CD4-positive, alpha-beta T cell (primary cell): ENCODE results near the gene IDH3B. TPM values are rescaled to one million over a fixed set of nuclear protein-coding genes. Genes with fewer than 3 reads are reported as not detected.

Source experiments
- ATAC-seq: fragments of 200-7000 bp; cut with Tn5 transposase; one replicate; pipeline ENCODE4 v1.10.0; 2022; ENCODE audit warnings: mild to moderate bottlenecking; ENCODE audit not compliant: poor library complexity
- CTCF ChIA-PET: fragments of 350-600 bp; sonication (Branson Sonifier 250); formaldehyde crosslinking; loops from one replicate; lab custom pipeline; 2021; ENCODE audit warnings: antibody characterized with exemption, inconsistent platforms; lab: Charles Lee
- POLR2A ChIA-PET: fragments of 350-600 bp; sonication (Branson Sonifier 250); formaldehyde crosslinking; loops from one replicate; lab custom pipeline; 2021; ENCODE audit warnings: antibody characterized with exemption, inconsistent platforms; lab: Charles Lee
- DNase-seq, 14 experiments: peaks; one replicate each; pipeline ENCODE4 v3.0.0-alpha.2; 2013 to 2020; ENCODE audit warnings: mixed read lengths in 2 of 14
- H3K27ac ChIP-seq, 2 donors: one replicate each; pipeline versions ENCODE4 v1.5.1 to v1.7.0; 2013; ENCODE audit warnings: low read length in 2 of 2, low read depth in 1 of 2, mild to moderate bottlenecking in 1 of 2
- H3K27me3 ChIP-seq, 2 experiments: 1 replicate in 1 of 2; 2 replicates in 1 of 2; pipeline versions ENCODE4 v1.6.1 to v1.7.0; 2013; ENCODE audit warnings: low read length in 2 of 2, control low read depth in 1 of 2, mild to moderate bottlenecking in 1 of 2, moderate library complexity in 1 of 2; ENCODE audit not compliant: insufficient read depth in 2 of 2, control insufficient read depth in 1 of 2
- H3K36me3 ChIP-seq: one replicate; pipeline ENCODE4 v1.6.1; 2013; ENCODE audit warnings: low read length, control low read depth; ENCODE audit not compliant: insufficient read depth
- H3K4me1 ChIP-seq: one replicate; pipeline ENCODE4 v1.6.1; 2013; ENCODE audit warnings: low read length, control low read depth; ENCODE audit not compliant: insufficient read depth
- H3K4me3 ChIP-seq: one replicate; pipeline ENCODE4 v1.5.1; 2013; ENCODE audit warnings: mild to moderate bottlenecking, low read length, moderate library complexity
- H3K9me3 ChIP-seq, 2 experiments: 1 replicate in 1 of 2; 2 replicates in 1 of 2; pipeline versions ENCODE4 v1.6.1 to v1.7.0; 2013; ENCODE audit warnings: low read length in 2 of 2, mild to moderate bottlenecking in 2 of 2, control low read depth in 1 of 2, moderate library complexity in 1 of 2; ENCODE audit not compliant: control insufficient read depth in 1 of 2, insufficient read depth in 1 of 2
- H3K27ac Mint-ChIP-seq: one replicate; pipeline ENCODE4 v1.8.0; 2020; ENCODE audit warnings: mixed read lengths
- H3K27me3 Mint-ChIP-seq: one replicate; pipeline ENCODE4 v1.8.0; 2021; ENCODE audit warnings: mixed read lengths
- H3K36me3 Mint-ChIP-seq: one replicate; pipeline ENCODE4 v1.8.0; 2021; ENCODE audit warnings: low read depth, mixed read lengths
- H3K4me1 Mint-ChIP-seq: one replicate; pipeline ENCODE4 v1.8.0; 2021; ENCODE audit warnings: low read depth, mixed read lengths
- H3K4me3 Mint-ChIP-seq: one replicate; pipeline ENCODE4 v1.8.0; 2020; ENCODE audit warnings: mild to moderate bottlenecking, mixed read lengths
- H3K9me3 Mint-ChIP-seq: one replicate; pipeline ENCODE4 v1.8.0; 2020; ENCODE audit warnings: mixed read lengths
- CTCF ChIP-seq: fragments of 200-600 bp; IDR thresholded peaks from one replicate; pipeline ENCODE4 v1.8.0; 2022; ENCODE audit warnings: antibody characterized with exemption, mild to moderate bottlenecking
- intact Hi-C, 2 experiments: fragments of 100-400 bp; cut with DNase I in 1 of 2; cut with micrococcal nuclease in 1 of 2; formaldehyde crosslinking; loops; one replicate each; pipeline versions ENCODE4 v1.15.1 to v1.9.0; 2023 to 2025; cut with DNase I, micrococcal nuclease
- total RNA-seq, 174 experiments: library from RNA in 2 of 174; stranded (reverse) in 2 of 174; gene quantifications; one replicate each; pipeline ENCODE4 v1.2.3 and lab custom pipeline; 2021 to 2026

The IDH3B gene
- total RNA-seq, 2 experiments from 2014 or later, result 171 to 181 TPM

GRCh38 chr20:2708665-2709064 lies 44.6 kb upstream of the IDH3B start:
- Mint-ChIP-seq H3K36me3 (no peaks in the 10 kb centered on the region), H3K9me3 (no peaks in the 10 kb centered on the region), H3K27me3 (peaks cover 11% of the 10 kb centered on the region), H3K4me1 (no peaks in the 10 kb centered on the region), H3K4me3 (no peak overlapping the region), H3K27ac (no peak overlapping the region)
- H3K27me3 ChIP-seq, result peaks cover 3 to 9% of the 10 kb centered on the region in 2 experiments
- ATAC-seq (no peak), DNase-seq (no peak)
- no peak overlapping the region for H3K27ac ChIP-seq
- CTCF ChIA-PET, result no interaction called here
- H3K9me3 ChIP-seq, result no peaks in the 10 kb centered on the region
- POLR2A ChIA-PET, result interaction anchor here (1.2 kb wide), 1 partner anchor 21 kb away, joined by 3 read pairs; no protein-coding TSS in a partner anchor
- intact Hi-C loops, result no loop called here
- no peak overlapping the region for H3K4me3 ChIP-seq
- H3K4me1 ChIP-seq, result peaks cover 4% of the 10 kb centered on the region
- TF ChIP-seq CTCF, result no peak
- no peaks in the 10 kb centered on the region for H3K36me3 ChIP-seq

GRCh38 chr20:2708073-2708415 lies 44.0 kb upstream of the IDH3B start:
- Histone ChIP-seq H3K9me3 (no peaks in the 10 kb centered on the region), H3K4me1 (no peaks in the 10 kb centered on the region), H3K4me3 (no peak overlapping the region), H3K36me3 (no peaks in the 10 kb centered on the region), H3K27me3 (peaks cover 3 to 9% of the 10 kb centered on the region in 2 experiments), H3K27ac (no peak overlapping the region)
- Mint-ChIP-seq H3K9me3 (no peaks in the 10 kb centered on the region), H3K4me3 (no peak overlapping the region), H3K36me3 (no peaks in the 10 kb centered on the region), H3K27ac (no peak overlapping the region), H3K27me3 (peaks cover 11% of the 10 kb centered on the region), H3K4me1 (no peaks in the 10 kb centered on the region)
- DNase-seq (no peak), ATAC-seq (no peak)
- no peak for TF ChIP-seq CTCF
- intact Hi-C loops, result no loop called here
- CTCF ChIA-PET, result no interaction called here
- POLR2A ChIA-PET, result no interaction called here

DNA sequence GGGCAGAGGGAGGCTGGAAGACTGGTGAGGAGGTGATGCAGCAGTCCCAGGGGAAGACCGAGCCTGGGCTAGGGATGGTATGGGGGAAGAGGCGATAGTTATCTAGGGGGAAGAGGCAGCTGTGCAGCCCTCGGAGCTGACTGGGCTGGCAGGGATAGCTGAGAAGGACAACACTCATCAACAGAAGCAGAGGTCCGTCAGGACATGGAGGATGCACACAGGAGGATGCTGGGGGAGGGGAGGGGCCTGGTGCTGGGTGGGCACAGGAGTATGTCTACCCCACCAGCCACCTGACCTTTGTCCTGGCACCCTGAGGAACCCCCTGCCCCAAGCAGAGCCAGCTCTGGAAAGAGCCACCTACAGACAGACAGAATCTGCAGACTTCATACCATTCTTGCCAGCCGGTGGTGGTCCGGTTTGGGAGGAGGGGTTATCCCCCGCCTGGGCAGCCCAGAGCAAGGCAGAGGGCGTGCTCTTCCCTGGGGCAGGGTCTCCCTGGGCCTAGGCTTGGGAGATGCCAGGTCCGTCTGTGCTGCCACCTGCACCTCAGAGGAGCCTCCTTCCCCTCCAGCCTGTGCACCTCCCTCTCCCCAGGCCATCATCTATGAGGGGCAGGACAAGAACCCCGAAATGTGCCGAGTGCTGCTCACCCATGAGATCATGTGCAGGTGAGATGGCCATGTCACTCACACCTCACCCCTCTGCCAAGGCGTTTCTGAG lies 43.5 kb upstream of the IDH3B start:
- peaks cover 11% of the 10 kb centered on the region for H3K27me3 Mint-ChIP-seq
- no peak for DNase-seq
- H3K9me3 Mint-ChIP-seq, result no peaks in the 10 kb centered on the region
- Histone ChIP-seq H3K36me3 (no peaks in the 10 kb centered on the region), H3K27me3 (peaks cover 3 to 9% of the 10 kb centered on the region in 2 experiments), H3K4me3 (no peak overlapping the region), H3K9me3 (no peaks in the 10 kb centered on the region), H3K4me1 (no peaks in the 10 kb centered on the region), H3K27ac (no peak overlapping the region)
- no peaks in the 10 kb centered on the region for H3K36me3 Mint-ChIP-seq
- intact Hi-C loops, result no loop called here
- H3K4me3 Mint-ChIP-seq, result no peak overlapping the region
- no peak for ATAC-seq
- no peaks in the 10 kb centered on the region for H3K4me1 Mint-ChIP-seq
- H3K27ac Mint-ChIP-seq, result no peak overlapping the region
- ChIA-PET POLR2A (no interaction called here), CTCF (no interaction called here)
- no peak for TF ChIP-seq CTCF
